HG03045 (cell line): Measurements from ENCODE around the gene RCAN2.
"Not testable (repeated sequence)": the region's sequence is repeated elsewhere in the genome, so short reads cannot be mapped to it uniquely, and the experiment has no call there.

Source experiments
- ATAC-seq: cut with Tn5 transposase; IDR thresholded peaks from one replicate; pipeline ENCODE4 v1.9.1; 2021; ENCODE audit warnings: mild to moderate bottlenecking, moderate library complexity; ENCODE audit not compliant: unreplicated experiment

The RCAN2 gene

DNA sequence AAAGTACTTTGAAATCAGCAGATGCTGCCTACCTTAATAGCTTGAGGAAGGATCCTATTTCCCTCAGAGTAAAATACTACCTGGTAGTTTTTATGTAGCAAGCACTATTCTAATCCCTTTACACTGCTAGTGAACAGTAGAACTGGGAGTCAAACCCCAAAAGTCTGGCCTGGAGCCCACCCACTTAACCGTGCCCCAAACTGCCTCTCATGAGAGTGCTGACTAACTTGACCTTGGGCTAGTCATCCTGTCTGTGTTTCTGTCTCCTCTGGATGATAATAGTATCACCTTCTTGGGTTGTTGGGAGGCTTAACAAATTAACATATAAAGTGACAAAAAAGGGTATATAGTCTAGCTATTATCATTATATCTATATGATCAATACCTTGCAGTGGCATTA, 140.5 kb downstream of the RCAN2 start:
- ATAC-seq = no peak

DNA sequence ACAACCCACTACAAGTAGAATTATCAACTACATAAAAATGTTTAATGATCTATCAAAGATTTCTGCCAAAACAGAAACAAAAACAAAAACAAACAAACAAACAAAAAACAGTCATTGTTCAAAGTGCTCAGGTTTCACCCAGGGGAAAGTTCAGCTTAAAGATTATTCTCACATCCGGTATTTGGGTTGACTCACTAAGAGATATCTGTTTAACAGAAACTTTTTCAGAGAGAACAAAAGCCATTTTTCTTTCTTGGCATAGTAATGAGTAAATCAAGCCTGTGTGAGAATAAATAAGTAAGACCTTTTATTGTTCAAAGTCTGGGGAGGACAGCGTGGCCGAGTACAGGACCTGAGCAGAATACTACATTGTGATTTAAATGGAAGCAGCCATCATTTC, 143.6 kb downstream of the RCAN2 start:
- ATAC-seq = no peak

DNA sequence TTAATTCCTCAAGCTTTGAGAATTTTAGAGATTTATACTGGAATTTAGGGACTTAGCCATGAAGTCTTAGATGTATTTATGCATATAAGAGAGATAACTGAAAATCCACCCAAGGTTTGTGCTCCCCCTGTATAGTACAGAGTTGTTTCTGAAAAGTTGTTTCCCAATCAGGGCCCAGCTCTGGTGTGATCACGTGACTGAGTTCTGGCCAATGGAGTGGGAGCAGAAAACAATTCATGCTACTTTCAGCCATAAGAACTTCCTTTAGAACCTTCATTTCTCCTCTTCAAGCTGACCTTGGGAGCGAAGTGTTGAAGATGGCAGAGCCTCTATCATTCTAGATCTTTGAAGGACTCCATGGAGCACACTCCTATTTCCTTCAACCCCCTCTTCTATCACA, 151.0 kb downstream of the RCAN2 start:
- ATAC-seq = no peak

DNA sequence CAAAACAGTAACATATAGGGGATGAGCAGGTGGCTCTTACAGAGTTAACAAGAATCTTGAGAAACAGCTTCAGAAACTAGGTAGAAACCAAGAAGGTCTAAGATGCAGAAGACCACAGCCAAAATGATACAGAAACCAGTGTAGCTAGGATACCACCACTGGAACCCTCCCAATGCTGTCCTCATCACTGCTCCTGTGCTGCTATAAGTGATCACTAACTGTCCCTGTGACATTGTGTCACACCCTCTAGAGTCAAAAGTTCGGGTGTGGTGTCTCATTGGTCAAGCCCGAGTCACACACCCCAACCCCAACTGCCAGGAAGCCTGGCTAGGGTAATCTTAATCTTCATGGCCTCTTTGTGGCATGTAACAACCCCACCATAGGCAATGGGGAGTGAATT, 153.1 kb downstream of the RCAN2 start:
- ATAC-seq = no peak

DNA sequence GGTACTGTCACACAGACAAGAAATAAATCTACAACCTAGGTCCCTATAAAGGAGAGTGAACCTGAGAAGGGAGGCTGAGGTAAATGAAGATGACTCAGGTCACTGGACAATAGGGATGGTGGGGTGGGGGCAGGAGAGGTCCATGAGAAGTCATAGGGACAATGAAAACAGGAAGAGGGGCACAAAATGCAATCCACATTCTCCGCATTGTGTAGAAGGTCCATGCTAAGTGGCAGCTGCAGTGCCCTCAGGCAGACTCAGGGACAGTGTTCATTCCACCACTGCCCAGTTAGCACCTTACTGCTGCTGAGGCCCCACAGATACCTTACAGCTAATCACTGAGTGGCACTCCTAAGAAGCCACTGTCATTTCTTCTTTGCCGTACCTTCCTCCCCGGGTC, 156.8 kb downstream of the RCAN2 start:
- ATAC-seq = no peak

DNA sequence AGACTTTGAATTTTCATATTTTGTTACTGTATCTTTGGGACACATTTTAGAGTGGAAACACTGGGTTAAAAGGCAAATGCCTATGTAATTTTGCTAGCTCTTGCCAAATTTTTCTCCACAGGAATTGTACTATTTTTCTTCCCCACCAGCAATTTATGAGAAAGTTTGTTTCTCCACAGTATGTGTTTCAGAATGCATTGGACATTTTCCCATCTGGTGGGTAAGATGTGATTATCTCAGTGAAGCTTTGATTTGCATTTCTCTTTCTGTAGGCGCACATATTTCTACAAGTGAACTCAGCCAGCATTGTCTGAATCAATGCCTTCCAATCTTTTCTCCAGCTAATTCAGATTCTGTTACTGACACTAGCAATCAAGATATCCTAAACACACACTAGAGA, 157.8 kb downstream of the RCAN2 start:
- no peak for ATAC-seq

DNA sequence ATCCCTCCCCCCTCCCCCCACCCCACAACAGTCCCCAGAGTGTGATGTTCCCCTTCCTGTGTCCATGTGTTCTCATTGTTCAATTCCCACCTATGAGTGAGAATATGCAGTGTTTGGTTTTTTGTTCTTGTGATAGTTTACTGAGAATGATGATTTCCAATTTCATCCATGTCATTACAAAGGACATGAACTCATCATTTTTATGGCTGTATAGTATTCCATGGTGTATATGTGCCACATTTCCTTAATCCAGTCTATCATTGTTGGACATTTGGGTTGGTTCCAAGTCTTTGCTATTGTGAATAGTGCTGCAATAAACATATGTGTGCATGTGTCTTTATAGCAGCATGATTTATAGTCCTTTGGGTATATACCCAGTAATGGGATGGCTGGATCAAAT, 158.8 kb downstream of the RCAN2 start:
- ATAC-seq = not testable (repeated sequence)

DNA sequence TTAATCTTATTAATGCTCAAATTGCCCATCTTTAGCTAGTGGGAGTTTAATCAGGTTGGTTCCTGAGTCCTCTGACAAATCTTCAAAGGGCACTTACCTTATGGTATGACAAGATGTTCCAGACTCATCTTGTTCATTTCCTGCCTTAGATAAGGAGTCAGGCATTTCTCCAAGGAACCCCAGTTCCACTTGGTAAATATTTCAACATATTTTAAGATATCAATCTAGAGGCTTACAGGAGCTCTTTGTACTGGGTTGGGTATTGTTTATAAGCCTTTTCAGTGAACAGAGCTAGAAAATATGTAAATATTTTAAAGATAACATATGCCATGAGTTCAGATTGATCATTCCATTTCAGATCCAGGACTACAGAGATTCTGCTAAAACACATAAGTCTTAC, 159.8 kb downstream of the RCAN2 start:
- ATAC-seq = no peak

DNA sequence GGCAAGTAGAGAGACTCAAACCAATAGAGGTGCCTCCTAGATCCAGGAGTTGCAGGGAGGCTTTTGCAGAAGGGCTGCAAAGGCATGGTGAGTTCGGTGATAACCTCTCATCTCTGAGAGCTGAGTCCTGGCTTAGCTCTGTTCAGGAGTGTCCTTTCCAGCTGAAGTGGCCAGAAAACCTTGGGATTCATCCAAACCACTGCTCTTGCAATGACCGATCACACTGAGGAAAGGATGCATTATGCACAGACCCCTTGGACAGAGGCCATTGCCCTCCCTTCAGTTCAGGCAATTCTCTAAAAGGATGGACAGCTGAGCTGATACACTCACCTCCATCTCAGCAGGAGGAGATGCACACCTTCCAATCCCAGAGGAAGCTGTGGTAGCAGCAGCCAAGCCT, 161.7 kb downstream of the RCAN2 start:
- no peak for ATAC-seq

DNA sequence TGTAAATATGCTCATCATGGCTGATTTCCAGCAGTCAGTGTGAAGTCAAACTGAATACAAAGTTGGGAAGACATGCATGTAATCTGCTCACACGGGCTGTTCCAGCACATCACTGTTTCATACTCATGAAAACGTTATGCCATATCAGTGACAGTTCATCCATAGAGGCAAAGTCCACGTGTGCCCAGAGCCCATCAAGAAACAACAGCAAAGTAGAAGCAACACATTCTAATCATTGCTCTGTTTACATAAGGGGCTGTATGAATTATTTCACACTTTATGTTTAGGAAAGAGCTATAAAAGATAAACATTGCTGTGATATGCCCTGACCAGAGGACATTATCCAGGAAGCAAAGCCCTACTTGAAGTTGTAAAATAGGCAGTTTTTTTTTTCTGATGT, 163.5 kb downstream of the RCAN2 start:
- ATAC-seq = no peak

DNA sequence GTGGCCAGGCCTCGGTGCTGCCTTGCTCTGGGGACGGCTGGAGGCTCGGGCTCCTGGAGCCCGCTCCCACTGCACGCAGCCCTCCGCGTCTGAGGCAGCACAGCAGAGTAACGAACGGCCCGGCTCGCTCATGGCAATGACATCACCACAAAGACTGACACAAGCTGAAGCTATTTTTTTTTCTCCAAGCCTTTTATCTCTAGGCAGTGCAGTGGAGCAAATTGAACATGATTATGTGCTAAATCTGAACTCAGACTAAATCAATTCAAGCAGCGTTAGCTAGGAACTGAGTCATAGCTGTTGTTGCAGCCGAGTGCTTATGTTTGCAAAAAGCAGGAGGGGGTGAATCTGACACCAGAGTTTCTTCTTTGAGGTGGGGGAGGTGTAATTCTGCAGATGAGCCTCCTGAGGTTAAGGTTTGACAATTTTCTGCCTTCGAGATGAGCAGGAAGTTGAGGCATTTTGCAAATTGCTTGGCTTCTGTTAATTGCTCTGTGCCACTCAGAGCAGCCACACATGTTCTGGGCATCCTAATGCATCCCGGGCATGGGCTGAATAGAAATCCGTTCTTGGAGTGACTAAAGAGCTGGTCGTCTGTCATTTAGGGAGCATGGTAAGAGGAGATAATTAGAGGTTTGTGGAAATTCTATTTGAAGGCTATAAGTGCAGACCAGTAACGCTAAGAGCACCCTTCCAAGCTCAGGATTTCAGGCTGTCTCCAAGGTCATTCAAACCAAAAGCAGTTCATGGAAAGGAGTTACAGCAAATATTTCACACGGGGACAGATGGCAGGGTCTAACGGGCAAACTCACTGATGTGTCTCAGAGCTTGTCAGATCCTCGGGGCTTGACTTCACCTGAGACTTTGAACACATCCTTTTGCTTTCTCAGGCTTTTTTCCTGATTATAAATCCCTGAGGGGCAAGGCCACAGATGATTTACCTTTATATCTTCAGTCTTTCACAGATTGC, 165.4 kb downstream of the RCAN2 start:
- ATAC-seq = no peak

DNA sequence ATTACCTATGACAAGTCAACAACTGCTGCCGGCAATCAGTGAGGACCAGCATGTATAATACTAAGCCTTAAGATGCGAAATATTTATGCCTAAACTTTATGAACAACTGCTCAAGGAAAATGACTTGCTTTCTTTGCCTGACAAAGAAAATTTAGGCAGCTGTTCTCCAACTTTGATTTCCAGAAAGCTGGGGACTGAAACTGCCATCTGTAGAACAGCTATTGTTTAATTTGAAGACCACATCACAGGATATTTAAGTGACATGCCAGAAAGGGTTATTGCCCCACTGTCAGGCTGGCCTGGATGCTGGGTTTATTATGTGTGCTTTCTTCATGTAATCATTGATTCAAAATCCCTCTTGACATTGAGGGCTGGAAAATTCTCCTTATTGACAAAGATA, 166.5 kb downstream of the RCAN2 start:
- ATAC-seq = no peak

DNA sequence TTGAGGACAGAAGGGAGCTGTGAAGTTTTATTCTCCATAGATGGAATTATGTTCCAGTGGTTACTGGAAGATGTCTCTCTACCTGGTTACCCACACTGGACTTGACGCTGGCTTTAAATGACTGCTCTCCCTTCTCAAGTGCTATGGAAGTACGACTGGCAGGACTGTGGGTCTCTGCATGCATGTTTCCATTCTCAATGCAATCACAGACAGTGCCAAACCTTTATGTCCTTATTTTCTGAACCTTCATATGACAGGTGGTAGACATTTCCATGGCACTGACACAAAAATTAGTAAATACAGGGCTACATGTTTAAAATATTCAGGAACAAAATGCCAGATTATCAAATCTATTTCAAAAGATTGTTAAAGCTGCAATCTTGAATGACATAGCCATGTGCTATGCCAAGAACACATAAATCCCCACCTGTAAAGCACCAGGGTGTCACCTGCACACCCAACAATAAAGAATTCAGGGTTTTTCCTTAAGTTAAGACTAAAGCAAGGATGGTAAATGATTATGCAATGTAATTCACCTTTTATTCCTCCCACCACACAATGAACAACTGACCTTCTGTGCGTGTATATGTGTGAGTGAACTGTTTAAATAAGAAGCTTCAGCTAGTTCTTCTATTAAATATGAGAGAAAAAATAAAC, 167.2 kb downstream of the RCAN2 start:
- no peak for ATAC-seq

DNA sequence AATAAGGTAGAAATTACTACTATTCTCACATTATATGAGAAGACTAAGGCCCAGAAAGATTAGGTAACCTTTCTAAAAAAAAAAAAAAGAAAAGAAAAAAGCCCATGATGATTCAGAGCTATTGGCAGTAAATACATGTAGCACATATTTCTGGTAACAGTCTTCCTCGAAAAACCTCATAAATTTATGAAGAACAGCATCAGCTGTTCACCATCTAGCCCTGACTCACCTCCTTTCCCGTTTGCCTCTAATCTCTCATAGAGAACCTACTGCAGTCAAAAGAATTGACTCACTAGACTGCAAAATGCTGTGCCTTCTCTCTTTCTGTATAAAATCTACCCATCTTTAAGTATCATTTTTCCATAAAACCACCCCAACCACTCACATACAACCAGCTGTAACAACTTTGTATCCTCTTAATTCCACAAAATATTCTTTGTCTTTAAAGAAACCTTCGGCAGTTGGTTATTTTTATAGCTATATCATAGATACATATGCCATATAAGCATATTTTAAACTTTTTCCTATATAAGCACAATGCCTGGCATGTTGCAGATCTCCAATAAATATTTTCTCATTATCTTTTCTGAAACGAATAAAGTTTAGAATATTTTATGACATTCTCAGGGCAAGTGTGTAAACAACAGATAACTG, 167.8 kb downstream of the RCAN2 start:
- ATAC-seq = no peak

DNA sequence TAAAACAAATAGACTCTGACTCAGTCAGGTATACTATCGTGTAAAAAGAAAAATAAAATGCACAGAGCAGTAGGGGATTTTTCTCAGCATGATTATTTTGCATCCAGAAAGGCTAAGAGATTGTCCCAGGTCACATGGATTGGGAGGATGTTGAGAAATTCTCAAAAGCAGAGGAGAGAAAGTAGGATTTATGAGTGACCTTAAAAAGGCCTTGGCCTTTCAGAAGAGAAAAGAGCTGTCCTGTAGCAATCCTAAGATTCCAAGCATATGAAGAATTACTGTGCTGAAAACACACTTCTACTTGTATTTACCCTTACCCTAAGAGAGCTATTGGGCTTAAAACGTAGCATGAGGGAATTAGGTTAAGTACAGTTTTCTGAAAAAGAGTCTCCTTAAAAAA, 170.7 kb downstream of the RCAN2 start:
- no peak for ATAC-seq

DNA sequence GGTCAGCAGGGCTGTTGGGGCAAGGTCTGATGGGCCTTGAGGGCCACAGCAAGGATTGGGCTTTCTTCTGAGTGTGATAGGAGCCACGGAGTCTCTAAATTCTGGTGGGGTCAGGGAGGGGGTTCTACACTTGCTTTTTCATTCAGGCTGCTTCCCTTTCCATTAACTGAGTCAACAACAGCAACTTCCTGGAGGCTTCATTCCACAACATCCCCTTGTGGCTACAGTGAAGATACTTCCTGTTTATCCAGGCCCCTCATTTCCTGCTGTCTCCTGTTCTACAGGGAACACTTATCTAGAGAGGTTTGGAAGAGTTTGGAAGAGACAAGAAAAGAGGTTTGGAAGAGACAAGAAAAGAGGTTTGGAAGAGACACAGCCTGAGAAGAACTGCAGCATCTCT, 175.7 kb downstream of the RCAN2 start:
- ATAC-seq = no peak

DNA sequence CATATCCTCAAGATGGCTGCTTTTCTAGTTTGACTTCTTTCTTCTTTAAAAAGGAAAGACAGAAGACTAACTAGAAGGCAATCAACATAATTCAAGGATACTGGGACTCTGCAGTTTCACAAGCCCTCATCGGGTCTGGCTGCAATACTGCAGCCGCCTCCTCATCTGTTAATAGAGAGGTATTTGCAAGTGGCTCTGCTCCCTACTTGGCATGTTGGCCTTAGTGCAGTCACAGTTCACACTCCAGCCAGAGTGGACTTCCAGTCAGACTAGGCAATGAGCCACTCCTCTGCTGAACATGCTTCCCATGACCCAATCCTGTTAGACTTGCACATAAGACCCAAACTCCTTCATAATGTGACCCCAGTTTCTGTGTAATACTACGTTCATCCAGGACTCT, 178.6 kb downstream of the RCAN2 start:
- no peak for ATAC-seq

DNA sequence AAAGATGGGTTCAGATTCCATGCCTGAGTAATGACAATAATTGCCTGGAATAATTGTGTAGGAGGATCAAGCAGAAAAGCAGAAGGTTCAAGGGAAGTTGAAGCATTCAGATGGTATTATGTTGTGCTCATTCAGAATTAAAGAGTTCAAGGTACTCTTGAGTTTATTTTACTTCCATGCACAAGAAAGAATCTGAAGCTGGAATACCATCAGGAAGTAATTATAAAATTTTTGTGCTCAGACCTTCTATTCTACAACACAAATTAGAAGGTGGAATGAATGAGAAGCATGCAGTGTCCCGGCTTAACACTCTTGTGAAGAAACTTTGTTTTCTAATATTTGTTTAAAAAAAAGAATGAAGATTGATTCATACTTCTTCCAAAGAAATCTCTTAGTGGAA, 181.1 kb downstream of the RCAN2 start:
- ATAC-seq = no peak

DNA sequence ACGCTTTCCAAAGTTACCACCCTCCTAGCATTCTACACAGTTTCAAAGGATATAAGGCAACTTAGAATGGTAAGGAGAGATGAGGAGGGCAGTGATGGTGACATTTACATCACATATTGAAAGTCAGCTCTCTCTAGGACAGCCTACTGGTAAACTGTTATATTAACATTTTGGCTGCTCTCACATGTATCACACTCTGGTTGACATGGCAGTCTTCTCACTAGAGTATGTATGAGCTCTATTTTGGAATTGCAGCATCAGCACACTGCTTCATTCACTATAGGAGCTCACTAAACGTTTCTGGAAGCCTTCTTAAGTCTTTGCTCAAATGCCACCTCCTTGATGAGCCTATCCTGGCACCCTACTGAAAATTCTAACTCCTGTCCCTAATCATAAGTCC, 184.8 kb downstream of the RCAN2 start:
- no peak for ATAC-seq

DNA sequence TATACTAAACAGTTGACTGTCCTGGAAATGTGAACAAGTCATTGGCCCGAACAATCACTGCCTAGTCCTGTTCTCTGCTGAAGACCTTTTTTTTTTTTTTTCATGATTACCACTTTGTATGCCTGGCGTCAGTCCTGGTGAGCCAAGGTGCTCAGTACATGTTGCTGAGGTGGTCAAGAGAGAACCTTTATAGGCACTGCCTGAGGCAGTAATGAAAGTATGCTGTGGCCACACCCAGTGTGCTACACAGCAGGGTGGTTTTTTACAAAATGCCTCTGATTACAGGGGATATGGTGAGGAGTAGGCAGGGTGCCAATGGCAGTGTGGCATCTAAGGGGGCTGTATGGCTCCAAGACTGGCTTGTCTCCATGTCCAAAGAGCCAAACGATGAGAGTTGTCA, 185.4 kb downstream of the RCAN2 start:
- no peak for ATAC-seq

DNA sequence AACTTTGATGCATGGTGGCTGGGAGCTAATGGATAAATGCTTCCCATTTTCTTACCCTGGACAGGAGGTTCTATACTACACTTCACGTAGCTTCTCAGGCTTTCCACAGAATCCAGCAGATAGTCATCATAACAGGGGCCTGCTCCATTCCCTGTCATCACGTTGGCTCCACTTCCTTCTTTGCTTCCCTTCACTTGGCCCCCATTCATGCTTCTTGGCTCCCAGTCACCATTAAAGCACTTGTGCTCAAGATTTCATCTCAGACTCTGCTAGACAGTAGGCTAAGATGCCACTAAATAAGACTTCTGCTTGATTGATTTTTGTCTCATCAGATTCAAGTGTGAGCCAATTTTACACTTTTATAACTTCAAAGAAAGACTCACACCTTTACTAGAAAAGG, 186.0 kb downstream of the RCAN2 start:
- ATAC-seq = no peak

DNA sequence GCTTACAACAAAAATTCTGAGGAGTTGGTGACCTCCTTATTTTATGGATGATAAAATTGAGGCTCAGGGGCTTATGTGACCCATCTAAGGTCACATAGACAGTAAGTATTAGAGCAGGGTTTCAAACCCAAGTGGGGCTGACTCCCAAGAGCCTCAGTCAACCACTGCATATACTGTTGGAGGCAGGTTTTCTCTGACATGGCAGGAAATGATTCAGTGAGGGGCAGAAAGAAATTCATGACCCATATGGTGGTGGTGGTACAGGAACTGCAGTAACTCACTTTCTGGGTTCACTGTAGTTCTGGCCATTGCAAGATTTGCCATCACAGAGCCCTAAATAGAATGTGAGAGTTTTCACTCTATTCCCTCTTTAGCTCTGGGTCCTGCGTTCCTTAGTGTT, 188.4 kb downstream of the RCAN2 start:
- ATAC-seq = no peak
